ENCODE results near the gene BIVM.

BIVM gene

GRCh38 chr13:102846261-102847015 is 47.5 kb downstream of the BIVM start:
- DNase-seq (ENCODE audit: low read depth, low spot score) = peak; percentile 39
- peak overlapping the region; percentile 79 for H3K4me3 ChIP-seq (ENCODE audit: low read depth, low read length)
- in situ Hi-C loops (cut with HindIII; ENCODE audit: low sequenced_read_pairs) = no loop called here
- no peak for TF ChIP-seq CTCF (IDR thresholded peaks at IDR 0.05; ENCODE audit: low read depth, low read length)

- peak; percentile 72 for TF ChIP-seq CTCF (IDR thresholded peaks at IDR 0.05; ENCODE audit: low read depth, low read length)
- peak; percentile 59 for DNase-seq (ENCODE audit: low read depth, low spot score)
- peak overlapping the region; percentile 79 for H3K4me3 ChIP-seq (ENCODE audit: low read depth, low read length)
- in situ Hi-C loops (cut with HindIII; ENCODE audit: low sequenced_read_pairs) = no loop called here
Observed at GRCh38 chr13:102847272-102848234, 48.6 kb downstream of the BIVM start.

- TF ChIP-seq CTCF (IDR thresholded peaks at IDR 0.05; ENCODE audit: low read depth, low read length) = no peak
- in situ Hi-C loops (cut with HindIII; ENCODE audit: low sequenced_read_pairs) = no loop called here
- H3K4me3 ChIP-seq (ENCODE audit: low read depth, low read length) = no peak overlapping the region
- no peak for DNase-seq (ENCODE audit: low read depth, low spot score)
Observed at GRCh38 chr13:102848956-102849355, 50.0 kb downstream of the BIVM start.

- H3K4me3 ChIP-seq (ENCODE audit: low read depth, low read length) = no peak overlapping the region
- DNase-seq (ENCODE audit: low read depth, low spot score) = no peak
- TF ChIP-seq CTCF (IDR thresholded peaks at IDR 0.05; ENCODE audit: low read depth, low read length) = no peak
- in situ Hi-C loops (cut with HindIII; ENCODE audit: low sequenced_read_pairs) = no loop called here
Observed at GRCh38 chr13:102852556-102852955, 53.6 kb downstream of the BIVM start.

- DNase-seq (ENCODE audit: low read depth, low spot score) = no peak
- no peak overlapping the region for H3K4me3 ChIP-seq (ENCODE audit: low read depth, low read length)
- in situ Hi-C loops (cut with HindIII; ENCODE audit: low sequenced_read_pairs) = no loop called here
- TF ChIP-seq CTCF (IDR thresholded peaks at IDR 0.05; ENCODE audit: low read depth, low read length) = no peak
Observed at GRCh38 chr13:102854675-102855074, 55.8 kb downstream of the BIVM start.

- H3K4me3 ChIP-seq (ENCODE audit: low read depth, low read length) = no peak overlapping the region
- no peak for TF ChIP-seq CTCF (IDR thresholded peaks at IDR 0.05; ENCODE audit: low read depth, low read length)
- in situ Hi-C loops (cut with HindIII; ENCODE audit: low sequenced_read_pairs) = no loop called here
- peak; percentile 13 for DNase-seq (ENCODE audit: low read depth, low spot score)
Observed at GRCh38 chr13:102856557-102856956, 57.6 kb downstream of the BIVM start.

Data from astrocyte of the spinal cord (primary cell).